ENCODE data around the gene PIK3C2A.
"Not testable (repeated sequence)": the region's sequence is repeated elsewhere in the genome, so short reads cannot be mapped to it uniquely, and the experiment has no call there.

DNA sequence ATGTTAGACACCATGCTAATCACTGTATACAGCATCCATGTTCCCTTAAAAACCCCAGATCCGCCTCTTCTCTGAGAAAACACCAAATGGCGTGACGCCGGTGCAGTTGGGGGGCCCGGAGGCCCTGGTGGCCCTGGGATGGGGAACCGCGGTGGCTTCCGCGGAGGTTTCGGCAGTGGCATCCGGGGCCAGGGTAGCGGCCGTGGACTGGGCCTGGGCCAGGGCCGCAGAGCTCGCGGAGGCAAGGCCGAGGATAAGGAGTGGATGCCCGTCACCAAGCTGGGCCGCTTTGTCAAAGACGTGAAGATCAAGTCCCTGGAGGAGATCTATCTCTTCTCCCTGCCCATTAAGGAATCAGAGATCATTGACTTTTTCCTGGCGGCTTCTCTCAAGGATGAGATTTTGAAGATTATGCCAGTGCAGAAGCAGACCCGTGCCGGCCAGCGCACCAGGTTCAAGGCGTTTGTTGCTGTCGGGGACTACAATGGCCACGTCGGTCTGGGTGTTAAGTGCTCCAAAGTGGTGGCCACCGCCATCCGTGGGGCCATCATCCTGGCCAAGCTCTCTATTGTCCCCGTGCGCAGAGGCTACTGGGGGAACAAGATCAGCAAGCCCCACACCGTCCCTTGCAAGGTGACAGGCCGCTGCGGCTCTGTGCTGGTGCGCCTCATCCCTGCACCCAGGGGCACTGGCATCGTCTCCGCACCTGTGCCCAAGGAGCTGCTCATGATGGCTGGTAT, 20.6 kb upstream of the PIK3C2A start:
- TF ChIP-seq POU5F1 (IDR thresholded peaks at IDR 0.05; ENCODE audit: low read depth, low read length); SIN3A (conservative IDR thresholded peaks at IDR 0.05 in 1 of 2, IDR thresholded peaks at IDR 0.05 in 1 of 2; ENCODE audit: low read depth in 1 of 2, low read length in 2 of 2); JUN (IDR thresholded peaks at IDR 0.05; ENCODE audit: low read depth, low read length); POLR2A (IDR thresholded peaks at IDR 0.05; ENCODE audit: control extremely low read depth in 1 of 2, low read depth in 2 of 2, low read length in 2 of 2); CEBPB (IDR thresholded peaks at IDR 0.05; ENCODE audit: low read depth, low read length); BCL11A (IDR thresholded peaks at IDR 0.05; ENCODE audit: low read depth in 2 of 2, low read length in 2 of 2): not testable (repeated sequence)
- TF ChIP-seq, protein P1, sequence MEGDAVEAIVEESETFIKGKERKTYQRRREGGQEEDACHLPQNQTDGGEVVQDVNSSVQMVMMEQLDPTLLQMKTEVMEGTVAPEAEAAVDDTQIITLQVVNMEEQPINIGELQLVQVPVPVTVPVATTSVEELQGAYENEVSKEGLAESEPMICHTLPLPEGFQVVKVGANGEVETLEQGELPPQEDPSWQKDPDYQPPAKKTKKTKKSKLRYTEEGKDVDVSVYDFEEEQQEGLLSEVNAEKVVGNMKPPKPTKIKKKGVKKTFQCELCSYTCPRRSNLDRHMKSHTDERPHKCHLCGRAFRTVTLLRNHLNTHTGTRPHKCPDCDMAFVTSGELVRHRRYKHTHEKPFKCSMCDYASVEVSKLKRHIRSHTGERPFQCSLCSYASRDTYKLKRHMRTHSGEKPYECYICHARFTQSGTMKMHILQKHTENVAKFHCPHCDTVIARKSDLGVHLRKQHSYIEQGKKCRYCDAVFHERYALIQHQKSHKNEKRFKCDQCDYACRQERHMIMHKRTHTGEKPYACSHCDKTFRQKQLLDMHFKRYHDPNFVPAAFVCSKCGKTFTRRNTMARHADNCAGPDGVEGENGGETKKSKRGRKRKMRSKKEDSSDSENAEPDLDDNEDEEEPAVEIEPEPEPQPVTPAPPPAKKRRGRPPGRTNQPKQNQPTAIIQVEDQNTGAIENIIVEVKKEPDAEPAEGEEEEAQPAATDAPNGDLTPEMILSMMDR (IDR thresholded peaks at IDR 0.05; ENCODE audit: control extremely low read depth in 1 of 3, insufficient read depth in 1 of 3, low read depth in 1 of 3, low read length in 3 of 3) = not testable (repeated sequence)

All from H1 (cell line).